SK-N-SH treated with all-trans-retinoic acid at 6 μM for 48 hours (cell line): ENCODE measurements around the gene CRAMP1.

ENCODE experiments used
- ATAC-seq: fragments of 200-7000 bp; cut with Tn5 transposase; 3 replicates; pipeline ENCODE4 v1.9.1; 2020; ENCODE audit warnings: mild to moderate bottlenecking, moderate library complexity
- ARNTL ChIP-seq: fragments of 450-650 bp; formaldehyde crosslinking; IDR thresholded peaks from 2 replicates; pipeline ENCODE4 v1.5.0; 2020; ENCODE audit warnings: low read depth, mild to moderate bottlenecking, moderate library complexity, borderline replicate concordance
- BACH2 ChIP-seq: fragments of 250-450 bp; sonication (Bioruptor Pico); IDR thresholded peaks from 2 replicates; pipeline ENCODE4 v1.9.0; 2021; ENCODE audit warnings: mild to moderate bottlenecking, borderline replicate concordance
- CREB5 ChIP-seq: fragments of 250-450 bp; sonication (Bioruptor Pico); IDR thresholded peaks from 2 replicates; pipeline ENCODE4 v1.5.1; 2020; ENCODE audit warnings: low read depth, mild to moderate bottlenecking, moderate library complexity
- CSDC2 ChIP-seq: fragments of 250-450 bp; sonication (Bioruptor Pico); IDR thresholded peaks from 2 replicates; pipeline ENCODE4 v1.5.0; 2020; ENCODE audit warnings: mild to moderate bottlenecking, moderate library complexity
- ESRRG ChIP-seq: fragments of 250-450 bp; sonication (Bioruptor Pico); IDR thresholded peaks from 2 replicates; pipeline ENCODE4 v1.6.1; 2021; ENCODE audit warnings: mild to moderate bottlenecking
- GLIS3 ChIP-seq: fragments of 250-450 bp; sonication (Bioruptor Pico); IDR thresholded peaks from 2 replicates; pipeline ENCODE4 v1.5.0; 2020; ENCODE audit warnings: mild to moderate bottlenecking, moderate library complexity
- ISL1 ChIP-seq: fragments of 250-450 bp; sonication (Bioruptor Pico); IDR thresholded peaks from 2 replicates; pipeline ENCODE4 v2.1.2; 2022; ENCODE audit warnings: mild to moderate bottlenecking, moderate library complexity
- OSR1 ChIP-seq: fragments of 250-450 bp; sonication (Bioruptor Pico); IDR thresholded peaks from 2 replicates; pipeline ENCODE4 v1.8.0; 2022; ENCODE audit warnings: moderate library complexity, mild to moderate bottlenecking, inconsistent platforms
- PATZ1 ChIP-seq: fragments of 250-450 bp; sonication (Bioruptor Pico); IDR thresholded peaks from 2 replicates; pipeline ENCODE4 v1.8.0; 2020; ENCODE audit warnings: mild to moderate bottlenecking, moderate library complexity, borderline replicate concordance
- PPARA ChIP-seq: fragments of 250-450 bp; sonication (Bioruptor Pico); IDR thresholded peaks from 2 replicates; pipeline ENCODE4 v1.5.0; 2020; ENCODE audit warnings: mild to moderate bottlenecking, borderline replicate concordance
- RARB ChIP-seq: fragments of 250-450 bp; sonication (Bioruptor Pico); IDR thresholded peaks from 2 replicates; pipeline ENCODE4 v1.8.0; 2021; ENCODE audit warnings: mild to moderate bottlenecking, moderate library complexity
- TCF4 ChIP-seq: fragments of 250-450 bp; sonication (Bioruptor Pico); IDR thresholded peaks from 2 replicates; pipeline ENCODE4 v1.8.0; 2021; ENCODE audit warnings: mild to moderate bottlenecking, moderate library complexity, borderline replicate concordance
- TOX ChIP-seq: fragments of 250-450 bp; sonication (Bioruptor Pico); IDR thresholded peaks from 2 replicates; pipeline ENCODE4 v1.8.0; 2021; ENCODE audit warnings: mild to moderate bottlenecking, moderate library complexity, borderline replicate concordance
- TSHZ2 ChIP-seq: fragments of 250-450 bp; sonication (Bioruptor Pico); IDR thresholded peaks from 2 replicates; pipeline ENCODE4 v1.5.0; 2020; ENCODE audit warnings: mild to moderate bottlenecking, moderate library complexity
- ZC3H10 ChIP-seq: fragments of 250-450 bp; sonication (Bioruptor Pico); IDR thresholded peaks from 2 replicates; pipeline ENCODE4 v1.5.1; 2021; ENCODE audit warnings: mild to moderate bottlenecking, moderate library complexity
- ZFP3 ChIP-seq: fragments of 250-450 bp; sonication (Bioruptor Pico); IDR thresholded peaks from 2 replicates; pipeline ENCODE4 v1.5.0; 2020; ENCODE audit warnings: mild to moderate bottlenecking, moderate library complexity
- ZFP30 ChIP-seq: fragments of 450-650 bp; formaldehyde crosslinking; IDR thresholded peaks from 2 replicates; pipeline ENCODE4 v1.5.0; 2022; ENCODE audit warnings: mild to moderate bottlenecking, moderate library complexity
- ZNF565 ChIP-seq: fragments of 450-650 bp; formaldehyde crosslinking; conservative IDR thresholded peaks from 2 replicates; pipeline ENCODE4 v1.5.0; 2020; ENCODE audit warnings: low read depth, mild to moderate bottlenecking, moderate library complexity
- ZNF8 ChIP-seq: fragments of 450-650 bp; formaldehyde crosslinking; IDR thresholded peaks from 2 replicates; pipeline ENCODE4 v1.5.0; 2020; ENCODE audit warnings: mild to moderate bottlenecking, moderate library complexity
- TF ChIP-seq, protein P1 (sequence below): fragments of 250-450 bp; sonication (Bioruptor Pico); IDR thresholded peaks from 2 replicates; pipeline ENCODE4 v1.5.1; 2021; ENCODE audit warnings: mild to moderate bottlenecking, moderate library complexity
- TF ChIP-seq, protein P2 (sequence below): fragments of 250-450 bp; sonication (Bioruptor Pico); IDR thresholded peaks from 2 replicates; pipeline ENCODE4 v1.8.0; 2021; ENCODE audit warnings: low read depth, mild to moderate bottlenecking, moderate library complexity, borderline replicate concordance

Gene CRAMP1

DNA sequence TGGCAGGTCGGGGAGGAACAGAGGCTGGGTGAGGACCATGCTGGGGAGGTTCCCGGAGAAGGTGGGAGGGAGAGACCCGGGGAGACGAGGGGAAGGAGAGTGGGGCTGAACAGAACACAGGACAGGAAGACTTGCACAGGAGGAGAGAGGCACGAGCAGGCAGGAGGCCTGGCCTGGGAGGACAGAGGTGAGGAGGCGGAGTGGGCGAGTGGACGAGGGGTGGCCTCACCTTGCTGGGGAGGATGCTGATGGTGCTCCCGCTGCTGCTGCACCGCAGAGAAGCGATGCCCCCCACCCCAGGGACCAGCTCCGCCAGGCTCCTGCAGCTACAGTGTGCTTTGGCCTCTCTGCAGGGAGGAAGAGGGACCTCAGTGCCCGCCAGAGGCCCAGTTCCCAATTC, 44.2 kb upstream of the CRAMP1 start:
- TF ChIP-seq OSR1 (CRISPR knock-in tag) = no peak
- no peak for ATAC-seq

GRCh38 chr16:1571012-1571671, 41.0 kb upstream of the CRAMP1 start:
- ATAC-seq = no peak

DNA sequence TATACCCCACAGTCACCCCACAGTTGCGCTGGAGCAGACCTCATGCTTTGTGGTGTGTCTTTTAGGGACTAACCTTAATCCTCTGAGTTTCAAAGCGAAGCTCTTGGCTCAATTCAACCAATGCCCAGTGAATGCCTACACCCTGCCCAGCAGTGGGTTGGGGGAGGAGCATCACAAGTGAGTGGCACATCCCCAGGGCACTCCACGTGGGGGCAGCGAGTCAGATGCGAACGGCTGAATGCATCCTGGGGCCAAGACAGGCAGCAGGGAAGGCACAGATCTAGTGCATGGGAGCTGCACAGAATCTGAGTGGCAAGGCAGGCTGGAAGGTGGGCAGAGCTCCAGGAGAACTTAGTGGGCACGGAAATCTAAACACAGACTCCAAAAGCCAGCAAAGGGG, 39.5 kb upstream of the CRAMP1 start:
- no peak for TF ChIP-seq PATZ1 (CRISPR knock-in tag)
- TF ChIP-seq, protein P1, sequence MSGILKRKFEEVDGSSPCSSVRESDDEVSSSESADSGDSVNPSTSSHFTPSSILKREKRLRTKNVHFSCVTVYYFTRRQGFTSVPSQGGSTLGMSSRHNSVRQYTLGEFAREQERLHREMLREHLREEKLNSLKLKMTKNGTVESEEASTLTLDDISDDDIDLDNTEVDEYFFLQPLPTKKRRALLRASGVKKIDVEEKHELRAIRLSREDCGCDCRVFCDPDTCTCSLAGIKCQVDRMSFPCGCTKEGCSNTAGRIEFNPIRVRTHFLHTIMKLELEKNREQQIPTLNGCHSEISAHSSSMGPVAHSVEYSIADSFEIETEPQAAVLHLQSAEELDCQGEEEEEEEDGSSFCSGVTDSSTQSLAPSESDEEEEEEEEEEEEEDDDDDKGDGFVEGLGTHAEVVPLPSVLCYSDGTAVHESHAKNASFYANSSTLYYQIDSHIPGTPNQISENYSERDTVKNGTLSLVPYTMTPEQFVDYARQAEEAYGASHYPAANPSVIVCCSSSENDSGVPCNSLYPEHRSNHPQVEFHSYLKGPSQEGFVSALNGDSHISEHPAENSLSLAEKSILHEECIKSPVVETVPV (CRISPR knock-in tag) = no peak
- no peak for TF ChIP-seq ZNF8
- no peak for TF ChIP-seq ARNTL (CRISPR knock-in tag)
- no peak for TF ChIP-seq RARB (CRISPR knock-in tag)
- no peak for TF ChIP-seq CSDC2
- no peak for TF ChIP-seq ZFP30 (CRISPR knock-in tag)
- peak; percentile 40; the same call in 1 of the 3 replicates for ATAC-seq

More at GRCh38 chr16:1571012-1571671, 41.0 kb upstream of the CRAMP1 start:
- no peak for TF ChIP-seq TOX (CRISPR knock-in tag)
- no peak for TF ChIP-seq ESRRG (CRISPR knock-in tag)
- no peak for TF ChIP-seq TCF4 (CRISPR knock-in tag)
- no peak for TF ChIP-seq ZC3H10 (CRISPR knock-in tag)
- TF ChIP-seq ZNF8 = no peak
- TF ChIP-seq ZFP3 = no peak
- TF ChIP-seq TSHZ2 (CRISPR knock-in tag) = no peak
- no peak for TF ChIP-seq GLIS3 (CRISPR knock-in tag)
- TF ChIP-seq, protein P1 (CRISPR knock-in tag) = no peak
- TF ChIP-seq CREB5 (CRISPR knock-in tag) = no peak
- no peak for TF ChIP-seq CSDC2
- TF ChIP-seq, protein P2, sequence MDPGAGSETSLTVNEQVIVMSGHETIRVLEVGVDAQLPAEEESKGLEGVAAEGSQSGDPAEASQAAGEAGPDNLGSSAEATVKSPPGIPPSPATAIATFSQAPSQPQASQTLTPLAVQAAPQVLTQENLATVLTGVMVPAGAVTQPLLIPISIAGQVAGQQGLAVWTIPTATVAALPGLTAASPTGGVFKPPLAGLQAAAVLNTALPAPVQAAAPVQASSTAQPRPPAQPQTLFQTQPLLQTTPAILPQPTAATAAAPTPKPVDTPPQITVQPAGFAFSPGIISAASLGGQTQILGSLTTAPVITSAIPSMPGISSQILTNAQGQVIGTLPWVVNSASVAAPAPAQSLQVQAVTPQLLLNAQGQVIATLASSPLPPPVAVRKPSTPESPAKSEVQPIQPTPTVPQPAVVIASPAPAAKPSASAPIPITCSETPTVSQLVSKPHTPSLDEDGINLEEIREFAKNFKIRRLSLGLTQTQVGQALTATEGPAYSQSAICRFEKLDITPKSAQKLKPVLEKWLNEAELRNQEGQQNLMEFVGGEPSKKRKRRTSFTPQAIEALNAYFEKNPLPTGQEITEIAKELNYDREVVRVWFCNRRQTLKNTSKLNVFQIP (CRISPR knock-in tag) = no peak
- TF ChIP-seq PPARA (CRISPR knock-in tag) = no peak
- TF ChIP-seq ZNF565 (CRISPR knock-in tag) = no peak
- TF ChIP-seq ZFP30 (CRISPR knock-in tag) = no peak
- no peak for TF ChIP-seq BACH2
- no peak for TF ChIP-seq ISL1 (CRISPR knock-in tag)
- TF ChIP-seq, all 23 proteins: peak for 0
